ENCODE results near the gene DLK2. TPM values are rescaled to one million over a fixed set of nuclear protein-coding genes. Genes with fewer than 3 reads are reported as not detected.
A peak's percentile ranks its signal among the peaks of the same experiment; 100 is the strongest.

The DLK2 gene
- total RNA-seq, 2 donors from 2014 or later, result 13.5 to 46.1 TPM

DNA sequence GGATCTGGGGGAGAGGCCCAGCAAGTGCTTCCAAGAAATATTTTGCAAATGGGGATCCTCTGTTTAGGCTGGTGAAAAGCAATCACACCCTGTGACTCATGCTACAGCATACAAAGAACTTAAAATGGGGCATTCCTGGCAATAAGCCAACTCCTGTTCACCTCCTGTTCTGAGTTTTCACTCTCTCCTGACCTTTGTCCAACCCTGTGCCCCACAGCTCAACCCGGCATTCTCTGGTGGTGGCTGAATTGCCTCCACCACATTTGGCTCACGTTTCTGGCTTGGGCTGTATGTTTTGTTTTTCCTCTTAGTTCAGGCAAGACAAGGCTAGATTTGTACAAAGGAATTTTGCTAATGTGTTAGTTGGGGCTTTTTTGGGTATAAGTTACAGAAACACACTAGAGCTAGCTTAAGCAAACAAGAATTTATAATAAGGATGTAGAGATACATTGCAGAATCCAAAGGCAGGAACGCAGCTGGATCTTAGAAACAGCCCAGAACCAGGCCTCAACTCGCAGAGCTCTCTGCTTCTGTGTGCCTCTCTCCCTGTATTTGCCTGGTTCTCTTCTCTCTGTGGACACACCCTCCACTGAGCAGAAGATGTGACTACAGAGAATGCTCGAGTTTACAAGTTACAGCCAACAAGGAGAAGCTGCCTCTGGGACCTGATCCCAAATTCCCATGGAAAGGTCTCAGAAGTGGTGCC is 18.6 kb downstream of the DLK2 start:
- Histone ChIP-seq H3K4me1 (replicated peaks) (peaks cover 10% of the 10 kb centered on the region), H3K36me3 (no peaks in the 10 kb centered on the region), H3K4me3 (no peak overlapping the region), H3K9me3 (no peaks in the 10 kb centered on the region), H3K27me3 (replicated peaks; ENCODE audit: insufficient read depth) (no peaks in the 10 kb centered on the region), H3K27ac (peak overlapping the region; percentile 57 to 71)
- peak; percentile 84 for DNase-seq (ENCODE audit: low spot score)
- 14% methylated on average over 5 of the region's 5 CpGs for WGBS
- TF ChIP-seq, protein P1, sequence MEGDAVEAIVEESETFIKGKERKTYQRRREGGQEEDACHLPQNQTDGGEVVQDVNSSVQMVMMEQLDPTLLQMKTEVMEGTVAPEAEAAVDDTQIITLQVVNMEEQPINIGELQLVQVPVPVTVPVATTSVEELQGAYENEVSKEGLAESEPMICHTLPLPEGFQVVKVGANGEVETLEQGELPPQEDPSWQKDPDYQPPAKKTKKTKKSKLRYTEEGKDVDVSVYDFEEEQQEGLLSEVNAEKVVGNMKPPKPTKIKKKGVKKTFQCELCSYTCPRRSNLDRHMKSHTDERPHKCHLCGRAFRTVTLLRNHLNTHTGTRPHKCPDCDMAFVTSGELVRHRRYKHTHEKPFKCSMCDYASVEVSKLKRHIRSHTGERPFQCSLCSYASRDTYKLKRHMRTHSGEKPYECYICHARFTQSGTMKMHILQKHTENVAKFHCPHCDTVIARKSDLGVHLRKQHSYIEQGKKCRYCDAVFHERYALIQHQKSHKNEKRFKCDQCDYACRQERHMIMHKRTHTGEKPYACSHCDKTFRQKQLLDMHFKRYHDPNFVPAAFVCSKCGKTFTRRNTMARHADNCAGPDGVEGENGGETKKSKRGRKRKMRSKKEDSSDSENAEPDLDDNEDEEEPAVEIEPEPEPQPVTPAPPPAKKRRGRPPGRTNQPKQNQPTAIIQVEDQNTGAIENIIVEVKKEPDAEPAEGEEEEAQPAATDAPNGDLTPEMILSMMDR (IDR thresholded peaks at IDR 0.05), result no peak
- TF ChIP-seq POLR2AphosphoS5 (IDR thresholded peaks at IDR 0.05), result peak; percentile 80
- intact Hi-C loops (cut with DNase I), result no loop called here

DNA sequence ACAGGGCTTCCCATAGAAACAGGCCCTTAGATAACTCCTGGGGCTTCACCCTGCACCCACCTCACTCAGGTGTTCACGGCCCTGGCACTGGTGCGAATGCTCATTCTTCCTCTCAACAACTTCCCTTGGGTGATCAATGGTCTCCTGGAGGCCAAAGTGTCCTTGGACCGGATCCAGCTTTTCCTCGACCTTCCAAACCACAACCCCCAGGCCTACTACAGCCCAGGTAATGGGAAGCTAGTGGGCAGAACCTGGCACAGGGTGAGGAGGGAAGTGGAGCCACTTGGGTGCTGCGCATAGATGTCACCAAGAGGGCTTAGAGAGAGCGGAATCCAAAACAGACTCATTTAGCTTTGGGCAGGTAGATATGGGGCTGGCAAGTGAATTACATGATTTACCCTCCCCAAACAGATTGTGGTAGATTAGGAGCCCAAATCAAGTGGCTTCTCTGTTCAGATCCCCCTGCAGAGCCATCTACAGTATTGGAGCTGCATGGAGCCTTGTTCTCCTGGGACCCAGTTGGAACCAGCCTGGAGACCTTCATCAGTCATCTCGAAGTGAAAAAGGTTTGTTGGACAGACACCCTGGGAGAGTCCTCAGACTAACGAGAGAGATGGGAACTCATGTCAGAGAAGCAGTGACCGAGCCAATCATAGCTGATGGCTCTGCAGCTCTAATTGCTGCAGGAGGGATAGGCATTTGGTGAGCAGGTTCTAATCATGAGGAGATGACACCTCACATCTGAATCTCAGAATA is 19.5 kb downstream of the DLK2 start:
- Histone ChIP-seq H3K27ac (peak overlapping the region; percentile 57 to 71), H3K36me3 (no peaks in the 10 kb centered on the region), H3K4me3 (no peak overlapping the region), H3K9me3 (no peaks in the 10 kb centered on the region), H3K4me1 (replicated peaks) (peaks cover 10% of the 10 kb centered on the region), H3K27me3 (replicated peaks; ENCODE audit: insufficient read depth) (no peaks in the 10 kb centered on the region)
- TF ChIP-seq POLR2AphosphoS5 (IDR thresholded peaks at IDR 0.05) (no peak), POLR2A (IDR thresholded peaks at IDR 0.05) (no peak)
- TF ChIP-seq, protein P1 (IDR thresholded peaks at IDR 0.05), result no peak
- intact Hi-C loops (cut with DNase I), result no loop called here
- DNase-seq (ENCODE audit: low spot score), result no peak
- 73% methylated on average over 9 of the region's 9 CpGs for WGBS

DNA sequence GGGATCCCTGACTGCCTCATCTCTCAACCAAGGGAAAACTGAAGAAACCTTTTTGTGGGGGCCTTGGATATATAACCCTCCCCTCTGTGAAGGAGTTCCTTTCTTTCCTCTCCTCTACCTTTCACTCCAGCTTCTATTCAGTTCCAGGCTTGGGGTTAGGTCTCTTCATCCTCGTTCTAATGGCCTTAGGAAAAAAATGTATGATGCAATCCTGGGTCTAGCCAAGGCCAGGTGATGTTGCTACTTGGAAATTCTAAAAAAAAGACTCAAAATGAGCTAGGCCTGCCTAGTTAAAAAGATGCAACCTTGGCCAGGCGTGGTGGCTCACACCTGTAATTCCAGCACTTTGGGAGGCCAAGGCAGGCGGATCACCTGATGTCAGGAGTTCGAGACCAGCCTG is 20.4 kb downstream of the DLK2 start:
- Histone ChIP-seq H3K9me3 (no peaks in the 10 kb centered on the region), H3K4me3 (no peak overlapping the region), H3K4me1 (replicated peaks) (peaks cover 10% of the 10 kb centered on the region), H3K27me3 (replicated peaks; ENCODE audit: insufficient read depth) (no peaks in the 10 kb centered on the region), H3K36me3 (no peaks in the 10 kb centered on the region), H3K27ac (peak overlapping the region in 1 of 2 donors; percentile 28)
- 90% methylated on average over 4 of the region's 4 CpGs for WGBS
- no peak for DNase-seq (ENCODE audit: low spot score)
- intact Hi-C loops (cut with DNase I), result no loop called here
- TF ChIP-seq POLR2AphosphoS5 (IDR thresholded peaks at IDR 0.05) (no peak), POLR2A (IDR thresholded peaks at IDR 0.05) (no peak)
- TF ChIP-seq, protein P1 (IDR thresholded peaks at IDR 0.05), result no peak

DNA sequence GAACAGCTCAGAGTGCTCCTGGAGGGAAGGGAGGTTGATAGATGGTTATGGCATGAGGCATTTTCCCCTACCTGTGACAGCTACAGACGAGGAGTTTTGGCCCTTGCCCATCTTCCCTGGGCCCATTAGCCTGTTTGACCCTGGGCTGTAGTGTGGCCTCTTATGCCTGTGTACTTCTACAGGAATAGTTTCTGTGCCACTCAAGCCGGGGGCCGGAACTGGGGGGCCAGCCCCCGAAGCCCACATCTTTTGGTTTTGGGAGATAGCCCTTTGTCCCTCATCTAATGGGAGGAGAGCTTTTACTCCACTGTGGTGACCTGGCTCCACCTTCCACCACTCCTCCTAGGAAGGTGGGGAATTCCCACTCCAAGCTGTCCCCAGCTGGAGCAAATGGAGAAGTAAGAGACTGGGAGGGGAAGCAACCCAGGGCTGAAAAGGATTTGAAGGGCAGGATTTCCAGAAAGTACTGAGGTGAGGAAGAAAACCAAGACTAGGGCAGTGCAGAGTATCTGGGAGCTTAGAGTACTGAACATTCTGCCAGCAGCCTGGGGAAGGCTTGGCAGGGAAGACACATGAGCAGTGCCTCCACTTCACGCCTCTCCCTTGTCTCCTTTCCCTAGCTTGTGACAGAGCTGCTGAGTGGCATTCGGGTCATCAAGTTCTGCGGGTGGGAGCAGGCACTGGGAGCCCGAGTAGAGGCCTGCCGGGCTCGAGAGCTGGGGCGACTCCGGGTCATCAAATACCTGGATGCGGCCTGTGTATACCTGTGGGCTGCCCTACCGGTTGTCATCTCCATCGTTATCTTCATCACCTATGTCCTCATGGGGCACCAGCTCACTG is 21.1 kb downstream of the DLK2 start:
- Histone ChIP-seq H3K36me3 (no peaks in the 10 kb centered on the region), H3K27ac (peak overlapping the region in 1 of 2 donors; percentile 28), H3K27me3 (replicated peaks; ENCODE audit: insufficient read depth) (no peaks in the 10 kb centered on the region), H3K9me3 (no peaks in the 10 kb centered on the region), H3K4me1 (replicated peaks) (peaks cover 12% of the 10 kb centered on the region), H3K4me3 (no peak overlapping the region)
- TF ChIP-seq, protein P1 (IDR thresholded peaks at IDR 0.05), result no peak
- TF ChIP-seq POLR2A (IDR thresholded peaks at IDR 0.05) (no peak), POLR2AphosphoS5 (IDR thresholded peaks at IDR 0.05) (no peak)
- intact Hi-C loops (cut with DNase I), result no loop called here
- WGBS, result 82% methylated on average over 13 of the region's 15 CpGs
- DNase-seq (ENCODE audit: low spot score), result no peak
